Liver (tissue), 3 donors: ENCODE measurements around the gene LIMCH1.

ENCODE experiments used
- EGR1 ChIP-seq, 2 donors: IDR thresholded peaks; 2 replicates each; pipeline ENCODE4 v1.6.1; 2016 to 2018; ENCODE audit warnings: antibody characterized with exemption in 2 of 2, low read depth in 2 of 2
- FOXA2 ChIP-seq: IDR thresholded peaks from 2 replicates; pipeline ENCODE4 v1.6.1; 2016; ENCODE audit warnings: antibody characterized with exemption
- HNF4A ChIP-seq, 2 donors: conservative IDR thresholded peaks; 2 replicates each; pipeline ENCODE4 v1.6.1; 2016; ENCODE audit warnings: antibody characterized with exemption in 2 of 2, mild to moderate bottlenecking in 2 of 2
- JUND ChIP-seq, 2 donors: IDR thresholded peaks; 2 replicates each; pipeline ENCODE4 v1.6.1; 2016; ENCODE audit warnings: antibody characterized with exemption in 2 of 2
- RAD21 ChIP-seq, 2 donors: IDR thresholded peaks; 2 replicates each; pipeline ENCODE4 v1.6.1; 2016; ENCODE audit warnings: antibody characterized with exemption in 2 of 2, mild to moderate bottlenecking in 2 of 2
- RXRA ChIP-seq, 2 donors: IDR thresholded peaks; 2 replicates each; pipeline ENCODE4 v1.6.1; 2017 to 2018; ENCODE audit warnings: antibody characterized with exemption in 2 of 2, mild to moderate bottlenecking in 1 of 2
- TAF1 ChIP-seq: conservative IDR thresholded peaks from 2 replicates; pipeline ENCODE4 v1.6.1; 2016; ENCODE audit warnings: antibody characterized with exemption, mild to moderate bottlenecking
- YY1 ChIP-seq: IDR thresholded peaks from 2 replicates; pipeline ENCODE4 v1.6.1; 2016; ENCODE audit warnings: antibody characterized with exemption, mild to moderate bottlenecking
- TF ChIP-seq, protein P1 (sequence below): fragments of 150-350 bp; IDR thresholded peaks from 2 replicates; pipeline ENCODE4 v1.5.1; 2017; ENCODE audit warnings: improper control_type of control experiment, low read depth, low read length; ENCODE audit not compliant: missing input control
- TF ChIP-seq, protein P2 (sequence below): IDR thresholded peaks from 2 replicates; pipeline ENCODE4 v1.6.1; 2016; ENCODE audit warnings: antibody characterized with exemption, mild to moderate bottlenecking
- TF ChIP-seq, protein P3 (sequence below): IDR thresholded peaks from 2 replicates; pipeline ENCODE4 v1.6.1; 2016; ENCODE audit warnings: antibody characterized with exemption
- donor health status: healthy.
- donor health status: healthy.

DNA sequence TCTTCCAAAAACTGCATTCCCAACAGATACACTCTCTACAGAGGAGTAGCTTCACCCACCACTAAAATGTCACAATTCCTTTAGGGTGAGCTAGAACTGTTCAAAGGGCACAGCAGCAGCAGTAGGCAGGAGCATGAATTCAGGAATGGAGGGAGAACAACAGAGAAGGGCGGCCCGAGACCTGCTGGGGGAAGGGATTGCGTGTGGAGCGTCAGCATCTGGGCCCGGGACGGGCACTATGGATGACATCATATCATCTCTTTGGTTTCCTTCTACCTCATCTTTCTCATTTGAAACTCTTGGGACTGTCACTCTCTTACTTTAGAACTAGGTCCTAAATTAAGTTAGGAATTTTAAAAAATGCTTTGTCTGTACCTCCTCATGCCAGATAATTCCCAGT, 115.6 kb downstream of the LIMCH1 start:
- TF ChIP-seq EGR1 (IDR thresholded peaks at IDR 0.05; ENCODE audit: low read depth in 2 of 2), result no peak
- TF ChIP-seq, protein P1, sequence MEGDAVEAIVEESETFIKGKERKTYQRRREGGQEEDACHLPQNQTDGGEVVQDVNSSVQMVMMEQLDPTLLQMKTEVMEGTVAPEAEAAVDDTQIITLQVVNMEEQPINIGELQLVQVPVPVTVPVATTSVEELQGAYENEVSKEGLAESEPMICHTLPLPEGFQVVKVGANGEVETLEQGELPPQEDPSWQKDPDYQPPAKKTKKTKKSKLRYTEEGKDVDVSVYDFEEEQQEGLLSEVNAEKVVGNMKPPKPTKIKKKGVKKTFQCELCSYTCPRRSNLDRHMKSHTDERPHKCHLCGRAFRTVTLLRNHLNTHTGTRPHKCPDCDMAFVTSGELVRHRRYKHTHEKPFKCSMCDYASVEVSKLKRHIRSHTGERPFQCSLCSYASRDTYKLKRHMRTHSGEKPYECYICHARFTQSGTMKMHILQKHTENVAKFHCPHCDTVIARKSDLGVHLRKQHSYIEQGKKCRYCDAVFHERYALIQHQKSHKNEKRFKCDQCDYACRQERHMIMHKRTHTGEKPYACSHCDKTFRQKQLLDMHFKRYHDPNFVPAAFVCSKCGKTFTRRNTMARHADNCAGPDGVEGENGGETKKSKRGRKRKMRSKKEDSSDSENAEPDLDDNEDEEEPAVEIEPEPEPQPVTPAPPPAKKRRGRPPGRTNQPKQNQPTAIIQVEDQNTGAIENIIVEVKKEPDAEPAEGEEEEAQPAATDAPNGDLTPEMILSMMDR, result no peak
- TF ChIP-seq, protein P2, sequence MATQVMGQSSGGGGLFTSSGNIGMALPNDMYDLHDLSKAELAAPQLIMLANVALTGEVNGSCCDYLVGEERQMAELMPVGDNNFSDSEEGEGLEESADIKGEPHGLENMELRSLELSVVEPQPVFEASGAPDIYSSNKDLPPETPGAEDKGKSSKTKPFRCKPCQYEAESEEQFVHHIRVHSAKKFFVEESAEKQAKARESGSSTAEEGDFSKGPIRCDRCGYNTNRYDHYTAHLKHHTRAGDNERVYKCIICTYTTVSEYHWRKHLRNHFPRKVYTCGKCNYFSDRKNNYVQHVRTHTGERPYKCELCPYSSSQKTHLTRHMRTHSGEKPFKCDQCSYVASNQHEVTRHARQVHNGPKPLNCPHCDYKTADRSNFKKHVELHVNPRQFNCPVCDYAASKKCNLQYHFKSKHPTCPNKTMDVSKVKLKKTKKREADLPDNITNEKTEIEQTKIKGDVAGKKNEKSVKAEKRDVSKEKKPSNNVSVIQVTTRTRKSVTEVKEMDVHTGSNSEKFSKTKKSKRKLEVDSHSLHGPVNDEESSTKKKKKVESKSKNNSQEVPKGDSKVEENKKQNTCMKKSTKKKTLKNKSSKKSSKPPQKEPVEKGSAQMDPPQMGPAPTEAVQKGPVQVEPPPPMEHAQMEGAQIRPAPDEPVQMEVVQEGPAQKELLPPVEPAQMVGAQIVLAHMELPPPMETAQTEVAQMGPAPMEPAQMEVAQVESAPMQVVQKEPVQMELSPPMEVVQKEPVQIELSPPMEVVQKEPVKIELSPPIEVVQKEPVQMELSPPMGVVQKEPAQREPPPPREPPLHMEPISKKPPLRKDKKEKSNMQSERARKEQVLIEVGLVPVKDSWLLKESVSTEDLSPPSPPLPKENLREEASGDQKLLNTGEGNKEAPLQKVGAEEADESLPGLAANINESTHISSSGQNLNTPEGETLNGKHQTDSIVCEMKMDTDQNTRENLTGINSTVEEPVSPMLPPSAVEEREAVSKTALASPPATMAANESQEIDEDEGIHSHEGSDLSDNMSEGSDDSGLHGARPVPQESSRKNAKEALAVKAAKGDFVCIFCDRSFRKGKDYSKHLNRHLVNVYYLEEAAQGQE, result no peak
- no peak for TF ChIP-seq YY1
- TF ChIP-seq RXRA (IDR thresholded peaks at IDR 0.05), result no peak
- no peak for TF ChIP-seq JUND (IDR thresholded peaks at IDR 0.05)
- no peak for TF ChIP-seq HNF4A (conservative IDR thresholded peaks at IDR 0.05)
- TF ChIP-seq, protein P3, sequence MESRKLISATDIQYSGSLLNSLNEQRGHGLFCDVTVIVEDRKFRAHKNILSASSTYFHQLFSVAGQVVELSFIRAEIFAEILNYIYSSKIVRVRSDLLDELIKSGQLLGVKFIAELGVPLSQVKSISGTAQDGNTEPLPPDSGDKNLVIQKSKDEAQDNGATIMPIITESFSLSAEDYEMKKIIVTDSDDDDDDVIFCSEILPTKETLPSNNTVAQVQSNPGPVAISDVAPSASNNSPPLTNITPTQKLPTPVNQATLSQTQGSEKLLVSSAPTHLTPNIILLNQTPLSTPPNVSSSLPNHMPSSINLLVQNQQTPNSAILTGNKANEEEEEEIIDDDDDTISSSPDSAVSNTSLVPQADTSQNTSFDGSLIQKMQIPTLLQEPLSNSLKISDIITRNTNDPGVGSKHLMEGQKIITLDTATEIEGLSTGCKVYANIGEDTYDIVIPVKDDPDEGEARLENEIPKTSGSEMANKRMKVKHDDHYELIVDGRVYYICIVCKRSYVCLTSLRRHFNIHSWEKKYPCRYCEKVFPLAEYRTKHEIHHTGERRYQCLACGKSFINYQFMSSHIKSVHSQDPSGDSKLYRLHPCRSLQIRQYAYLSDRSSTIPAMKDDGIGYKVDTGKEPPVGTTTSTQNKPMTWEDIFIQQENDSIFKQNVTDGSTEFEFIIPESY, result no peak
- no peak for TF ChIP-seq RAD21 (IDR thresholded peaks at IDR 0.05)
- no peak for TF ChIP-seq FOXA2
- TF ChIP-seq TAF1, result no peak
